Measurements from ENCODE around the gene THSD1.

The THSD1 gene

GRCh38 chr13:52450012-52450792 lies 44.2 kb upstream of the THSD1 start, which contains the start of gene VPS36 (continued):
- peak; percentile 87 for TF ChIP-seq PBX3 (CRISPR knock-in tag; IDR thresholded peaks at IDR 0.05)
- TF ChIP-seq ZNF366 (tag by site-specific recombination; conservative IDR thresholded peaks at IDR 0.05): 0 out of 2 replicates have a peak, but pooled peaks have one; percentile 27
- no peak for TF ChIP-seq OVOL3 (tag by site-specific recombination; IDR thresholded peaks at IDR 0.05)
- no peak for TF ChIP-seq ZNF266 (tag by site-specific recombination; IDR thresholded peaks at IDR 0.05; ENCODE audit: low read depth)
- peak; percentile 67 for TF ChIP-seq ZNF335 (tag by site-specific recombination; conservative IDR thresholded peaks at IDR 0.05)
- TF ChIP-seq BCL11A (tag by site-specific recombination; IDR thresholded peaks at IDR 0.05; ENCODE audit: low read depth): no peak
- no peak for TF ChIP-seq ZNF211 (tag by site-specific recombination; IDR thresholded peaks at IDR 0.05; ENCODE audit: low read depth)
- no peak for TF ChIP-seq ZNF548 (tag by site-specific recombination; IDR thresholded peaks at IDR 0.05)
- TF ChIP-seq TCF7L2 (IDR thresholded peaks at IDR 0.05; ENCODE audit: borderline replicate concordance, low read depth, low read length): no peak
- no peak for TF ChIP-seq ZNF555 (tag by site-specific recombination; conservative IDR thresholded peaks at IDR 0.05)
- no peak for TF ChIP-seq BCL6B (tag by site-specific recombination; IDR thresholded peaks at IDR 0.05)
- no peak for TF ChIP-seq SP3 (tag by site-specific recombination; IDR thresholded peaks at IDR 0.05)
- TF ChIP-seq ZNF670 (tag by site-specific recombination; IDR thresholded peaks at IDR 0.05; ENCODE audit: low read depth): no peak
- no peak; the same call in 1 of the 2 replicates for TF ChIP-seq ZBTB48 (tag by site-specific recombination; IDR thresholded peaks at IDR 0.05)
- peak; percentile 48 for TF ChIP-seq OSR2 (tag by site-specific recombination; IDR thresholded peaks at IDR 0.05)
- no peak for TF ChIP-seq ZFP3 (tag by site-specific recombination; IDR thresholded peaks at IDR 0.05; ENCODE audit: low read depth)
- TF ChIP-seq ZNF132 (tag by site-specific recombination; IDR thresholded peaks at IDR 0.05; ENCODE audit: borderline replicate concordance): no peak
- TF ChIP-seq WT1 (tag by site-specific recombination; IDR thresholded peaks at IDR 0.05): no peak
- TF ChIP-seq, protein P1, sequence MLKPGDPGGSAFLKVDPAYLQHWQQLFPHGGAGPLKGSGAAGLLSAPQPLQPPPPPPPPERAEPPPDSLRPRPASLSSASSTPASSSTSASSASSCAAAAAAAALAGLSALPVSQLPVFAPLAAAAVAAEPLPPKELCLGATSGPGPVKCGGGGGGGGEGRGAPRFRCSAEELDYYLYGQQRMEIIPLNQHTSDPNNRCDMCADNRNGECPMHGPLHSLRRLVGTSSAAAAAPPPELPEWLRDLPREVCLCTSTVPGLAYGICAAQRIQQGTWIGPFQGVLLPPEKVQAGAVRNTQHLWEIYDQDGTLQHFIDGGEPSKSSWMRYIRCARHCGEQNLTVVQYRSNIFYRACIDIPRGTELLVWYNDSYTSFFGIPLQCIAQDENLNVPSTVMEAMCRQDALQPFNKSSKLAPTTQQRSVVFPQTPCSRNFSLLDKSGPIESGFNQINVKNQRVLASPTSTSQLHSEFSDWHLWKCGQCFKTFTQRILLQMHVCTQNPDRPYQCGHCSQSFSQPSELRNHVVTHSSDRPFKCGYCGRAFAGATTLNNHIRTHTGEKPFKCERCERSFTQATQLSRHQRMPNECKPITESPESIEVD (tag by site-specific recombination; IDR thresholded peaks at IDR 0.05): no peak
- TF ChIP-seq ZNF677 (tag by site-specific recombination; IDR thresholded peaks at IDR 0.05): 0 out of 2 replicates have a peak, but pooled peaks have one; percentile 54
- TF ChIP-seq, protein P2, sequence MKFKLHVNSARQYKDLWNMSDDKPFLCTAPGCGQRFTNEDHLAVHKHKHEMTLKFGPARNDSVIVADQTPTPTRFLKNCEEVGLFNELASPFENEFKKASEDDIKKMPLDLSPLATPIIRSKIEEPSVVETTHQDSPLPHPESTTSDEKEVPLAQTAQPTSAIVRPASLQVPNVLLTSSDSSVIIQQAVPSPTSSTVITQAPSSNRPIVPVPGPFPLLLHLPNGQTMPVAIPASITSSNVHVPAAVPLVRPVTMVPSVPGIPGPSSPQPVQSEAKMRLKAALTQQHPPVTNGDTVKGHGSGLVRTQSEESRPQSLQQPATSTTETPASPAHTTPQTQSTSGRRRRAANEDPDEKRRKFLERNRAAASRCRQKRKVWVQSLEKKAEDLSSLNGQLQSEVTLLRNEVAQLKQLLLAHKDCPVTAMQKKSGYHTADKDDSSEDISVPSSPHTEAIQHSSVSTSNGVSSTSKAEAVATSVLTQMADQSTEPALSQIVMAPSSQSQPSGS (tag by site-specific recombination; IDR thresholded peaks at IDR 0.05; ENCODE audit: low read depth): no peak
- 0 out of 2 replicates have a peak, but pooled peaks have one; percentile 11 for TF ChIP-seq ZNF596 (tag by site-specific recombination; IDR thresholded peaks at IDR 0.05)
- no peak for TF ChIP-seq ZNF10 (tag by site-specific recombination; IDR thresholded peaks at IDR 0.05)
- TF ChIP-seq GLIS2 (tag by site-specific recombination; IDR thresholded peaks at IDR 0.05): peak; percentile 72; the same call in 1 of the 2 replicates
- TF ChIP-seq ZNF791 (tag by site-specific recombination; IDR thresholded peaks at IDR 0.05): no peak
- no peak for TF ChIP-seq ZNF350 (tag by site-specific recombination; IDR thresholded peaks at IDR 0.05)
- no peak for TF ChIP-seq ZNF146 (tag by site-specific recombination; IDR thresholded peaks at IDR 0.05)
- TF ChIP-seq ZNF138 (tag by site-specific recombination; IDR thresholded peaks at IDR 0.05; ENCODE audit: borderline replicate concordance): no peak
- TF ChIP-seq ZSCAN16 (tag by site-specific recombination; IDR thresholded peaks at IDR 0.05): no peak
- no peak for TF ChIP-seq ZNF169 (tag by site-specific recombination; IDR thresholded peaks at IDR 0.05)
- no peak for TF ChIP-seq ZNF792 (tag by site-specific recombination; IDR thresholded peaks at IDR 0.05)
- no peak for TF ChIP-seq ZNF529 (tag by site-specific recombination; IDR thresholded peaks at IDR 0.05; ENCODE audit: insufficient replicate concordance)
- peak; percentile 56; the same call in 1 of the 2 replicates for TF ChIP-seq ZNF501 (tag by site-specific recombination; IDR thresholded peaks at IDR 0.05)
- TF ChIP-seq ZNF362 (tag by site-specific recombination; IDR thresholded peaks at IDR 0.05): no peak

Data from HEK293 (cell line).